Measurements from ENCODE around the gene HNRNPLL.
"Not testable (repeated sequence)": the region's sequence is repeated elsewhere in the genome, so short reads cannot be mapped to it uniquely, and the experiment has no call there.

The HNRNPLL gene

DNA sequence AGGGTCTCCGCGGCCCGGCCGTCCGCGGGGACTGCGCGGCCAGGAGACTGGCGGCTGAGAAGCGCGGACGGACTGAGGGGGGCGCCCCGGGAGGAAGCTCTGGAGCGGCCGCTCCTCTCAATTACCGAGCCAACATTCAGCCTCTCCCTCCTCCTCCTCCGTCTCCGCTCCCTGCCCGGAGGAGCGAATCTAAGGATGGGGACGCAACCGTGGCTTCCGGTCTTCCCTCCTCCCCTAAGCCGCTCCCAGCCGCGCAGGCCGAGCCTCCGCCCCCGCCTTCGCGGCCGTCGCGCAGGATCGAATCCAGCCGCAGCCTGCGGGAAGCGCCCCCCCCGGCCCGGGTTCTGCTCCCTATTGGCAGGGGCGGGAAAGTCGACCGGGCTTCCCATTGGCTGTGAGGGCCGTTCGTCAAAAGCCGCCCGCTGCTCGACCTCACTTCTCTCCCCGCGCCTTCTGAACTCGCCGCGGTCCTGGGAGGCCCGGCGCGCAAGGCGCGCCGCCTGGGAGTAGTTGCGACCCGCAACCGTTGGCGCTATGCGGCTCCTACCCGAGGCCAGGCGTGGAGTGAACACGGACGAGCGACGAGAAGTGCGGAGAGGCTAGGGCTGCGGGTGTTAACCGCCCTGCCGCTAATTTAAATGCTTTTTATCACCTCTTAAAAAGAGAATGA lies at the start of gene HNRNPLL:
Gene HNRNPLL, minus strand, starts transcription at position 197 of the 670 bp plus-strand sequence. CDS start 302 bp downstream, outside the sequence.
- no peaks in the 10 kb centered on the region for H3K27me3 Mint-ChIP-seq
- peaks cover 59% of the 10 kb centered on the region for H3K4me1 Mint-ChIP-seq (ENCODE audit: low read depth)
- H3K36me3 Mint-ChIP-seq (ENCODE audit: low read depth), result peaks cover 20% of the 10 kb centered on the region
- no peaks in the 10 kb centered on the region for H3K9me3 Mint-ChIP-seq
- peak within 1 kb of the TSS; percentile 92 for H3K27ac Mint-ChIP-seq
- peak within 1 kb of the TSS; percentile 96 for H3K4me3 Mint-ChIP-seq

DNA sequence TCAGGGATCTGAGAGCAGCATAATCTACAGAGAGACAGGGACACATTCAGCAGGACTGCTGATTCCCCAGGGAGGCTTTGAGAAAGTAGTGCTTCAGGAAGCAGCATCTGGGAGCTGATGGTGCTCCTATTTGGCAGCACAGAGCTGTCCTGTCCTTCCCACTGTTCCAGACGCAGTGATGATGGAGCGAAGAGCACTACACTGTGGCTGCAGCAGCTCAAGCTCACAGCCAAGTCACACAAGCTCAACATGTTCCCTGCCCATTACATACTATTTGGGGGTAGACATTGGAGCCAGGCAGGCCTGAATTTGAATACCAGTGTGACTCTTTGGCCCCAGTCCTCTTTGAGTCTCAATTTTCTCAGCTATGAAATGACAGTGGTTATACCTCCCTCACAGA lies 48.0 kb upstream of the HNRNPLL start:
- H3K4me1 Mint-ChIP-seq (ENCODE audit: low read depth), result peaks cover 63% of the 10 kb centered on the region
- H3K36me3 Mint-ChIP-seq (ENCODE audit: low read depth), result no peaks in the 10 kb centered on the region
- H3K9me3 Mint-ChIP-seq, result no peaks in the 10 kb centered on the region
- no peak overlapping the region for H3K4me3 Mint-ChIP-seq
- no peak overlapping the region for H3K27ac Mint-ChIP-seq
- no peaks in the 10 kb centered on the region for H3K27me3 Mint-ChIP-seq

DNA sequence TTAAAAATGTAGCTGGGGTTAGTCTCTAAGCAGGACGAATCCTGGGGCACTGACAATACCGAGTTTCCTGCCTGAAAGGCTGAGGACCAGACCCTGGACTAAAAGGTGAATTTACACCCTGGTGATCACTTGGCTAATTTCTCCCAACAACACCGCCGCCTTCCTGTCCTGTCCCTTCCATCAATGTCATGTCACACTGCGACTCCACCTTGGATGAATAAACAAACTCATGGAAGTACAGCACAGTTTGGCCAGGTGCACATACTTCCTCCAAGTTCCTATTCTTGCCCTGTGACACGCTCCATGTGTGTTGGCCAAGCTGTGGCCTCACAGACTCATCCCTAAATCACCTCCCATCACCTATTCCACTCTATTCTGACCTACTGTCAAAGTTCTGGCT lies 47.3 kb upstream of the HNRNPLL start:
- H3K36me3 Mint-ChIP-seq (ENCODE audit: low read depth), result no peaks in the 10 kb centered on the region
- H3K9me3 Mint-ChIP-seq, result no peaks in the 10 kb centered on the region
- no peak overlapping the region for H3K27ac Mint-ChIP-seq
- no peak overlapping the region for H3K4me3 Mint-ChIP-seq
- peaks cover 56% of the 10 kb centered on the region for H3K4me1 Mint-ChIP-seq (ENCODE audit: low read depth)
- H3K27me3 Mint-ChIP-seq, result no peaks in the 10 kb centered on the region

DNA sequence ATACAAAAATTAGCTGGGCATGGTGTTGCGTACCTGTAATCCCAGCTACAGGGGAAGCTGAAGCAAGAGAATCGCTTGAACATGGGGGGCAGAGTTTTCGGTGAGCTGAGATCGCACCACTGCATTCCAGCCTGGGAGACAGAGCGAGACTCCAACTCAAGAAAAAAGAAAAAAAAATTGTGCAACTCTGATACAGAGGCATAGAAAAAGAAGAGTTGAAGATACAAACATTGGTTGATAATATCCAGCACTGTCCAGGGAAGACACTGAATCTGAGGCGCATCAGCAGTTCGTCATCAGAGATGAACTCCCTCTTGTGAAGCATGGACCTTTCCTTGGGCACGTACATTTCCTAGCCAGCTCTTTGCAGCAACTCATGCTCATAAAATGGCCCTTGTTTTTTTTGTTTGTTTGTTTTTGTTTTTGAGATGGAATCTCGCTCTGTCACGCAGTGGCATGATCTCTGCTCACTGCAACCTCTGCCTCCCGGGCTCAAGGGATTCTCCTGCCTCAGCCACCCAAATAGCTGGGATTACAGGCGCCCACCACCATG lies 46.5 kb upstream of the HNRNPLL start:
- peaks cover 54% of the 10 kb centered on the region for H3K4me1 Mint-ChIP-seq (ENCODE audit: low read depth)
- H3K9me3 Mint-ChIP-seq, result no peaks in the 10 kb centered on the region
- no peak overlapping the region for H3K27ac Mint-ChIP-seq
- H3K4me3 Mint-ChIP-seq, result no peak overlapping the region
- no peaks in the 10 kb centered on the region for H3K36me3 Mint-ChIP-seq (ENCODE audit: low read depth)
- no peaks in the 10 kb centered on the region for H3K27me3 Mint-ChIP-seq

GRCh38 chr2:38648107-38648761 lies 45.5 kb upstream of the HNRNPLL start:
- Mint-ChIP-seq H3K27ac (no peak overlapping the region), H3K36me3 (ENCODE audit: low read depth) (no peaks in the 10 kb centered on the region), H3K4me3 (no peak overlapping the region), H3K9me3 (peaks cover 3% of the 10 kb centered on the region), H3K27me3 (no peaks in the 10 kb centered on the region), H3K4me1 (ENCODE audit: low read depth) (peaks cover 50% of the 10 kb centered on the region)

DNA sequence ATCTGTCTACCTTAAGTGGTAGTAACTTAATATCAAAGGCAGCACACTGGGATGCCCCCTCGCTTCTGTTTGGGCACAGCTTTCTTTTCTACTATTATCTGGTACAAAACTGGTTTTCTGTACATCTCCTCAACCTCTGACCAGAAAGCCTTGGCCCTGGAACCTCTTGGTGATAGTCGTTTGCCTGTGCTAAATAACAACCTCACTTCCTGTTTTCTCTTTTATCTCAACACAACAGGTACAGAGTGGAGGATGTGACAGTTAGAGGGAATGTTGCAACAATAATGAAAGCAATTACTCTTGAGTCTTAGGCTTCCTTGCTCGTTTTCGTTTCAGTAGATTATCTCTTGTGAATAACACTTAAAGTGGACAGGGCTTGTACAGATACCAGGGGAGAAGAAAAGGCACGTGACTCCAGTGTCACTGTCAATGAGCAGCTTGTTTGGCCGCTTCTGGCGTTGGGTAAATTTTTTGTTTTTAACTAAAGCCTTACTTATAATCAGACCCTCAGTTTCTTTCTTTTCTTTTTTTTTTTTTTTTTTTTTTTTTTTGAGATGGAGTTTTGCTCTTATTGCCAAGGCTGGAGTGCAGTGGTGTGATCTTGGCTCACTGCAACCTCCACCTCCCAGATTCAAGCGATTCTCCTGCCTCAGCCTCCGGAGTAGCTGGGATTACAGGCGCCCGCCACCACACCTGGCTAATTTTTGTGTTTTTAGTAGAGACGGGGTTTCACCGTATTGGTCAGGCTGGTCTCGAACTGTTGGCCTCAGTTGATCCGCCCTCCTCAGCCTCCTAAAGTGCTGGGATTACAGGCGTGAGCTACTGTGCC lies 41.2 kb upstream of the HNRNPLL start:
- H3K36me3 Mint-ChIP-seq (ENCODE audit: low read depth); H3K27me3 Mint-ChIP-seq; H3K9me3 Mint-ChIP-seq: not testable (repeated sequence)
- Mint-ChIP-seq H3K4me3 (peak overlapping the region; percentile 27), H3K4me1 (ENCODE audit: low read depth) (peaks cover 29% of the 10 kb centered on the region), H3K27ac (peak overlapping the region; percentile 73)

GRCh38 chr2:38643021-38643671 lies 40.4 kb upstream of the HNRNPLL start:
- Mint-ChIP-seq H3K4me3 (no peak overlapping the region), H3K9me3 (peaks cover 3% of the 10 kb centered on the region), H3K36me3 (ENCODE audit: low read depth) (no peaks in the 10 kb centered on the region), H3K4me1 (ENCODE audit: low read depth) (peaks cover 26% of the 10 kb centered on the region), H3K27ac (no peak overlapping the region), H3K27me3 (no peaks in the 10 kb centered on the region)

- peaks cover 23% of the 10 kb centered on the region for H3K4me1 Mint-ChIP-seq (ENCODE audit: low read depth)
- H3K27me3 Mint-ChIP-seq; H3K9me3 Mint-ChIP-seq; H3K27ac Mint-ChIP-seq; H3K4me3 Mint-ChIP-seq; H3K36me3 Mint-ChIP-seq (ENCODE audit: low read depth): not testable (repeated sequence)
Measured at GRCh38 chr2:38642373-38643017, 39.8 kb upstream of the HNRNPLL start.

- no peaks in the 10 kb centered on the region for H3K27me3 Mint-ChIP-seq
- no peaks in the 10 kb centered on the region for H3K36me3 Mint-ChIP-seq (ENCODE audit: low read depth)
- H3K27ac Mint-ChIP-seq, result no peak overlapping the region
- peaks cover 4% of the 10 kb centered on the region for H3K9me3 Mint-ChIP-seq
- no peak overlapping the region for H3K4me3 Mint-ChIP-seq
- peaks cover 50% of the 10 kb centered on the region for H3K4me1 Mint-ChIP-seq (ENCODE audit: low read depth)
Measured at GRCh38 chr2:38636069-38636468, 33.3 kb upstream of the HNRNPLL start.

DNA sequence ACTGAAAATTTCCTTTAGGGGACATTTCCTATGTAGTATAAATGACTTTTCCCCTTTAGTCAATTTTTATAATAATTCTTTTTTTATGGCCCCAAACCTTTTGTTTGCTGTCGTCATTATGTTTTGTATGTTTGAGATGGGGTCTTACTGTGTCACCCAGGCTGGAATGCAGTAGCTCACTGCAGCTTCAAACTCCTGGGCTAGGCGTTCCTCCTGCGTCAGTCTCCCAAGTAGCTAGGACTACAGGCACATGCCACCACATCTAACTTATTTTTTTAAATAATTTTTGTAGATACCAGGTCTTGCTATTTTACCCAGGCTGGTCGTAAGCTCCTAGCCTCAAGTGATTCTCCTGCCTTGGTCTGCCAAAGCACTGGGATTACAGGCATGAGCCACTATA lies 32.4 kb upstream of the HNRNPLL start:
- Mint-ChIP-seq H3K9me3 (peaks cover 4% of the 10 kb centered on the region), H3K4me1 (ENCODE audit: low read depth) (peaks cover 50% of the 10 kb centered on the region), H3K27me3 (no peaks in the 10 kb centered on the region), H3K36me3 (ENCODE audit: low read depth) (no peaks in the 10 kb centered on the region), H3K4me3 (no peak overlapping the region), H3K27ac (no peak overlapping the region)

GRCh38 chr2:38634684-38635083 lies 32.0 kb upstream of the HNRNPLL start:
- Mint-ChIP-seq H3K9me3 (peaks cover 4% of the 10 kb centered on the region), H3K27me3 (no peaks in the 10 kb centered on the region), H3K4me1 (ENCODE audit: low read depth) (peaks cover 47% of the 10 kb centered on the region), H3K4me3 (peak overlapping the region; percentile 5), H3K36me3 (ENCODE audit: low read depth) (no peaks in the 10 kb centered on the region), H3K27ac (no peak overlapping the region)

GRCh38 chr2:38633895-38634294 lies 31.2 kb upstream of the HNRNPLL start:
- peaks cover 46% of the 10 kb centered on the region for H3K4me1 Mint-ChIP-seq (ENCODE audit: low read depth)
- no peak overlapping the region for H3K4me3 Mint-ChIP-seq
- H3K9me3 Mint-ChIP-seq, result peaks cover 4% of the 10 kb centered on the region
- no peaks in the 10 kb centered on the region for H3K36me3 Mint-ChIP-seq (ENCODE audit: low read depth)
- no peaks in the 10 kb centered on the region for H3K27me3 Mint-ChIP-seq
- H3K27ac Mint-ChIP-seq, result no peak overlapping the region

DNA sequence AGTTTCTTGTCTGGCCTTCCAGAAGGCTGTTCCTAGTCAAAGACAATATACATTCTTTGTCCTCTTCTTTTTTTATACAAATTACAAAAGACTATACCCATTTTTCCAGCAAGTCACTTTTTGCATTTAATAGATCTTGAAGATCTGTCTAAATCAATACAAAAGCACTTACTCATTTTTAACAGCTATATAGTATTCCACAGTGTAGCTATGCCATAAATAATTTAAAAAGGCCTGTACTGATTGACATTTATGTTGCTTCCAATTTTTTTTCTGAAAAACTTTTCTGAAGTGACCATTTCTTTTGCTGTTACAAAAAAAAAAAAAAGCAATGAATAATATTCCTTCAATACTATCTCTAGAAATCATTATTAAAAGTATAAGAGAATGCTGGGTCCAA lies 30.3 kb upstream of the HNRNPLL start:
- Mint-ChIP-seq H3K4me1 (ENCODE audit: low read depth) (peaks cover 40% of the 10 kb centered on the region), H3K27me3 (no peaks in the 10 kb centered on the region), H3K36me3 (ENCODE audit: low read depth) (no peaks in the 10 kb centered on the region), H3K9me3 (peaks cover 4% of the 10 kb centered on the region), H3K4me3 (no peak overlapping the region), H3K27ac (no peak overlapping the region)

DNA sequence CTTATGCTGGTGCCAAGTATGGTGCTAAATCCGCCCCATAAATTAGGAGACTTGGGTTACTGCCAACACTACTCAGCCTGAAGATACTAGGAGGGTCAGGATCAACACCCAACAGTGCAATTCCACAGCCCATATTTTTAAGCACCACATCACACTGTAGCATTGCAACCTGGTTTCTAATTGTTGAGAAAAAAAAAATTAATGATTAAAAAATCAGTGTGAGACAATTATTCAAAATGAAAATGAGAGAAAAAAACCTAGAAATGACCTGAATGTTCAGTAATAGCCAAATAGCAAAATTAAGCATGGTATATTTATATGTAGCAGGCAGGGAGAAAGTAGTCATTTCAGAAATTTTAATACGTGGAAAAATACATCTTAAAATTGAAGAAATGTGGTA lies 29.2 kb upstream of the HNRNPLL start:
- Mint-ChIP-seq H3K27ac (no peak overlapping the region), H3K4me1 (ENCODE audit: low read depth) (peaks cover 40% of the 10 kb centered on the region), H3K36me3 (ENCODE audit: low read depth) (no peaks in the 10 kb centered on the region), H3K4me3 (no peak overlapping the region), H3K27me3 (no peaks in the 10 kb centered on the region), H3K9me3 (peaks cover 4% of the 10 kb centered on the region)

Measured in stimulated activated naive CD8-positive, alpha-beta T cell treated with anti-CD3 and anti-CD28 coated beads, Interleukin-15, Interleukin-2, amounts not matched to agents 100 ng/mL and 50 ng/mL, for 24 hours (primary cell).